ENCODE measurements around the gene LRIG3. TPM values are rescaled to one million over a fixed set of nuclear protein-coding genes. Genes with fewer than 3 reads are reported as not detected.
"Not testable (repeated sequence)": the region's sequence is repeated elsewhere in the genome, so short reads cannot be mapped to it uniquely, and the experiment has no call there.

LRIG3 gene
- total RNA-seq, 2 donors from 2014 or later: 78.4 to 79.9 TPM

DNA sequence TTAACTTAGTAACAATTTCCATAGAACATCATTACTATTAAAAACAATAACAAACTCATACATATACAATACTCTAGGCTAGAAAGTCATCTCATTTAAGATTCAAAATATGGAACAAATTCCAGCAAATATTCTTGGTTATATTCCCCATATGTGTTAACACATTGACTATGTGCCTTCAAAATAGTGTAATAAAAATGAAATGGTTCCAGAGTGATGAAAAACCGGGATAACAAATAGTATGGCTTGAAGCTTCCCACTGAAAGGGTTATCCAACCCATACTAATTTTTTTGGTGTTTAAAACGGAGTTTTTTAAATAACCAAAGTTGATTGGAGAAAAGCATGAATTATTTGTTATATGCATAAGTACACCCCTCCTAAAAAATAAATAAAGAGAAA is 5.3 kb downstream of the LRIG3 start:
- no peak for DNase-seq
- intact Hi-C loops (cut with DNase I): loop anchor here (10.0 kb wide), 1 partner anchor 170 kb away; no protein-coding TSS in a partner anchor
- Histone ChIP-seq H3K4me1 (no peaks in the 10 kb centered on the region), H3K4me3 (peak overlapping the region; percentile 79), H3K27ac (peak overlapping the region; percentile 97), H3K9me3 (no peaks in the 10 kb centered on the region), H3K27me3 (no peaks in the 10 kb centered on the region), H3K9ac (ENCODE audit: low read depth in 2 of 2, low read length in 2 of 2) (peak overlapping the region in 1 of 2 donors; percentile 77), H3K36me3 (no peaks in the 10 kb centered on the region)
- TF ChIP-seq, protein P1, sequence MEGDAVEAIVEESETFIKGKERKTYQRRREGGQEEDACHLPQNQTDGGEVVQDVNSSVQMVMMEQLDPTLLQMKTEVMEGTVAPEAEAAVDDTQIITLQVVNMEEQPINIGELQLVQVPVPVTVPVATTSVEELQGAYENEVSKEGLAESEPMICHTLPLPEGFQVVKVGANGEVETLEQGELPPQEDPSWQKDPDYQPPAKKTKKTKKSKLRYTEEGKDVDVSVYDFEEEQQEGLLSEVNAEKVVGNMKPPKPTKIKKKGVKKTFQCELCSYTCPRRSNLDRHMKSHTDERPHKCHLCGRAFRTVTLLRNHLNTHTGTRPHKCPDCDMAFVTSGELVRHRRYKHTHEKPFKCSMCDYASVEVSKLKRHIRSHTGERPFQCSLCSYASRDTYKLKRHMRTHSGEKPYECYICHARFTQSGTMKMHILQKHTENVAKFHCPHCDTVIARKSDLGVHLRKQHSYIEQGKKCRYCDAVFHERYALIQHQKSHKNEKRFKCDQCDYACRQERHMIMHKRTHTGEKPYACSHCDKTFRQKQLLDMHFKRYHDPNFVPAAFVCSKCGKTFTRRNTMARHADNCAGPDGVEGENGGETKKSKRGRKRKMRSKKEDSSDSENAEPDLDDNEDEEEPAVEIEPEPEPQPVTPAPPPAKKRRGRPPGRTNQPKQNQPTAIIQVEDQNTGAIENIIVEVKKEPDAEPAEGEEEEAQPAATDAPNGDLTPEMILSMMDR (IDR thresholded peaks at IDR 0.05): no peak

DNA sequence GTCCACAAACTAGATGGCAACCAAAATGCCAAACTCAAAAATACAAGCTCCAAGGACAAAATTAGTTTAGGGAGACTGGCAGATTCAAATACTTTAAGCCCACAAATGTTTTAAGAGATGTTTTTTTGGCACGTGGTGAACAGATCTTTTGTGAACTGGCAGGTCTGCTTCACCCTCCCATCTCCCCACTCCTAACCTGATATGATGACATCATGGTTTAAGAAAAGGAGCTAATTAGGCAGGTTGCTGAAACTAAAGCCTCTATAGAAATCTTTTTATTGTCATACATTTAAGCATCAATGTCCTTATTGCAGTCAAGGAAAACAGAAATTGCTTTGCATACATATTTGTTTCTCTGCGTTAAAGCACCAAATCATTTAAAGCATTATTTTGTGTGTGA is 5.8 kb downstream of the LRIG3 start:
- intact Hi-C loops (cut with DNase I): loop anchor here (10.0 kb wide), 1 partner anchor 170 kb away; no protein-coding TSS in a partner anchor

DNA sequence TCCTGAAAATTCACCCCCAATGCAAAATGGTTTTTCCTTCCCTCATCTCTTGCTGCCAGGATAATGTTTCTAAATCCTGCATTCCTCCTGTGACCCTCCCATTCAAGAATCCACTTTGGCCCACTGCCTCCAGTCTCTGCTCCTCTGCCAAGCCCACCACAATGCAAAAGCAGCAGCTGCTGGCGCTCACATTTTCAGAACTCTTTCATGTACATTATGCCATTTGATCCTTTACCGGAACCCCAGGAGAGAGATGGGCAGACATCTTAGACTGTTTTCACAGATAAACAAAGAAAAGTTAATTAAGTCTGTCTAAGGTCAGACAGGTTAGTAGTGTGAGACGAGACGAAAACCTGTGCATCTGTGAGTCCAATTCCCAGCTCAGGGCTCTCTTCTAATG is 12.9 kb downstream of the LRIG3 start:
- intact Hi-C loops (cut with DNase I): no loop called here
- H3K27me3 ChIP-seq: no peaks in the 10 kb centered on the region
- H3K9ac ChIP-seq (ENCODE audit: low read depth in 2 of 2, low read length in 2 of 2): no peak overlapping the region
- H3K36me3 ChIP-seq: no peaks in the 10 kb centered on the region
- H3K4me3 ChIP-seq: no peak overlapping the region
- TF ChIP-seq, protein P1 (IDR thresholded peaks at IDR 0.05): no peak
- H3K27ac ChIP-seq: no peak overlapping the region
- DNase-seq: no peak
- H3K4me1 ChIP-seq: no peaks in the 10 kb centered on the region
- H3K9me3 ChIP-seq: no peaks in the 10 kb centered on the region

More for the DNA sequence above, 5.8 kb downstream of the LRIG3 start:
- Histone ChIP-seq H3K27ac (no peak overlapping the region), H3K36me3 (no peaks in the 10 kb centered on the region), H3K9me3 (no peaks in the 10 kb centered on the region), H3K27me3 (no peaks in the 10 kb centered on the region), H3K4me1 (no peaks in the 10 kb centered on the region), H3K9ac (ENCODE audit: low read depth in 2 of 2, low read length in 2 of 2) (no peak overlapping the region), H3K4me3 (no peak overlapping the region)
- TF ChIP-seq, protein P1 (IDR thresholded peaks at IDR 0.05): no peak
- no peak for DNase-seq

DNA sequence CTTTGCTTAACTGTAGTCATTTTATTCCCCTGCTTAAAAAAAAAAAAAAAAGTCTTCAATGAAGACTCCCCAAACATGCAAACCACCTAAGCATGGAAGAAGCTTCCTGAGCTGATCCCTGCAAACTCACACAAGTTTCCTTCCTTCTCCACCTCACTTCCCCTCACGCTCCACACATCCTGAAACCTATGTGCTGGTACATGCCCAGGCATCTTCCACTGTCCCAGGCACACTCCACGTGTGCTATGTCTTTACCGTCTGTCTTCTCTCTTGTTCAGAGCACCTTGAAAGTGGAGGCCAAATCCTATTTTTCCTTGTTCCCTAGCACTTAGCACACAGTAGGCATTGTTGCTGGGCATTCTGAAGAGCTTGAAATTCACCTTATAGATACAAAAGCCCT is 13.4 kb downstream of the LRIG3 start:
- intact Hi-C loops (cut with DNase I): no loop called here
- no peaks in the 10 kb centered on the region for H3K27me3 ChIP-seq
- no peak overlapping the region for H3K27ac ChIP-seq
- no peak overlapping the region for H3K9ac ChIP-seq (ENCODE audit: low read depth in 2 of 2, low read length in 2 of 2)
- H3K36me3 ChIP-seq: no peaks in the 10 kb centered on the region
- no peaks in the 10 kb centered on the region for H3K9me3 ChIP-seq
- DNase-seq: no peak
- TF ChIP-seq, protein P1 (IDR thresholded peaks at IDR 0.05): no peak
- H3K4me3 ChIP-seq: no peak overlapping the region
- no peaks in the 10 kb centered on the region for H3K4me1 ChIP-seq

DNA sequence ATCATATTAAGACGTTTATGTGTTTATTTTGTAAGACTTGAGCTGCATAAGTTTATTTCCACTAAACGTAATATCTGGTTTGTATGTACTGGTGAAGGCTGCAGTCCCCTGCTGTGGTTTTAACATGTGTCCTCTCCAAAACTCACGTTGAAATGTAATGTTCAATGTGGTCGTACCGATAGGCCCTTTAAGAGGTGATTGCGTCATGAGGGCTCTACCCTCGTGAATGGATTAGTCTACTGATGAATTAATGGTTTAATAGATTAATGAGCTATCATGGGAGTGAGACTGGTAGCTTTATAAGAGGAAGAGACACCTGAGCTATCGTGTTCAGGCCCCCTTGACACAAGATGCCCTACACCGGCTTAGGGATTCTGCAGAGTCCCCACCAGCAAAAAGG is 14.9 kb downstream of the LRIG3 start:
- Histone ChIP-seq H3K9ac (ENCODE audit: low read depth in 2 of 2, low read length in 2 of 2) (no peak overlapping the region), H3K36me3 (no peaks in the 10 kb centered on the region), H3K9me3 (no peaks in the 10 kb centered on the region), H3K27ac (no peak overlapping the region), H3K4me1 (no peaks in the 10 kb centered on the region), H3K4me3 (no peak overlapping the region), H3K27me3 (no peaks in the 10 kb centered on the region)
- TF ChIP-seq, protein P1 (IDR thresholded peaks at IDR 0.05): no peak
- intact Hi-C loops (cut with DNase I): no loop called here
- DNase-seq: no peak

DNA sequence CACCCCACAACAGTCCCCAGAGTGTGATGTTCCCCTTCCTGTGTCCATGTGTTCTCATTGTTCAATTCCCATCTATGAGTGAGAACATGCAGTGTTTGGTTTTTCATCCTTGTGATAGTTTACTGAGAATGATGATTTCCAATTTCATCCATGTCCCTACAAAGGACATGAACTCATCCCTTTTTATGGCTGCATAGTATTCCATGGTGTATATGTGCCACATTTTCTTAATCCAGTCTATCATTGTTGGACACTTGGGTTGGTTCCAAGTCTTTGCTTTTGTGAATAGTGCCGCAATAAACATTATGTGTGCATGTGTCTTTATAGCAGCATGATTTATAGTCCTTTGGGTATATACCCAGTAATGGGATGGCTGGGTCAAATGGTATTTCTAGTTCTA is 17.6 kb downstream of the LRIG3 start:
- H3K4me1 ChIP-seq; H3K4me3 ChIP-seq; H3K27ac ChIP-seq; intact Hi-C loops (cut with DNase I); H3K27me3 ChIP-seq; H3K9me3 ChIP-seq; H3K9ac ChIP-seq (ENCODE audit: low read depth in 2 of 2, low read length in 2 of 2); DNase-seq; H3K36me3 ChIP-seq: not testable (repeated sequence)

All from colonic mucosa (tissue), 4 donors.